Measurements from ENCODE around the gene SRBD1. TPM values are rescaled to one million over a fixed set of nuclear protein-coding genes. Genes with fewer than 3 reads are reported as not detected.

The SRBD1 gene
- total and polyA plus RNA-seq, 9 donors: 4.8 to 34.8 (median 15.9) TPM

GRCh38 chr2:45446016-45446415, 165.1 kb downstream of the SRBD1 start:
- Histone ChIP-seq H3K27ac (no peak overlapping the region), H3K27me3 (no peaks in the 10 kb centered on the region), H3K36me3 (no peaks in the 10 kb centered on the region), H3K4me1 (ENCODE audit: insufficient read depth) (no peaks in the 10 kb centered on the region), H3K4me3 (no peak overlapping the region), H3K9me3 (no peaks in the 10 kb centered on the region)
- intact Hi-C loops (cut with DNase I): no loop called here
- DNase-seq: no peak
- WGBS, 3 donors: 89 to 95% (median 90%) methylated on average over 2 of the region's 2 CpGs
- TF ChIP-seq, protein P1, sequence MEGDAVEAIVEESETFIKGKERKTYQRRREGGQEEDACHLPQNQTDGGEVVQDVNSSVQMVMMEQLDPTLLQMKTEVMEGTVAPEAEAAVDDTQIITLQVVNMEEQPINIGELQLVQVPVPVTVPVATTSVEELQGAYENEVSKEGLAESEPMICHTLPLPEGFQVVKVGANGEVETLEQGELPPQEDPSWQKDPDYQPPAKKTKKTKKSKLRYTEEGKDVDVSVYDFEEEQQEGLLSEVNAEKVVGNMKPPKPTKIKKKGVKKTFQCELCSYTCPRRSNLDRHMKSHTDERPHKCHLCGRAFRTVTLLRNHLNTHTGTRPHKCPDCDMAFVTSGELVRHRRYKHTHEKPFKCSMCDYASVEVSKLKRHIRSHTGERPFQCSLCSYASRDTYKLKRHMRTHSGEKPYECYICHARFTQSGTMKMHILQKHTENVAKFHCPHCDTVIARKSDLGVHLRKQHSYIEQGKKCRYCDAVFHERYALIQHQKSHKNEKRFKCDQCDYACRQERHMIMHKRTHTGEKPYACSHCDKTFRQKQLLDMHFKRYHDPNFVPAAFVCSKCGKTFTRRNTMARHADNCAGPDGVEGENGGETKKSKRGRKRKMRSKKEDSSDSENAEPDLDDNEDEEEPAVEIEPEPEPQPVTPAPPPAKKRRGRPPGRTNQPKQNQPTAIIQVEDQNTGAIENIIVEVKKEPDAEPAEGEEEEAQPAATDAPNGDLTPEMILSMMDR (IDR thresholded peaks at IDR 0.05): no peak
- TF ChIP-seq EP300 (IDR thresholded peaks at IDR 0.05): no peak
- no peak for TF ChIP-seq POLR2A (IDR thresholded peaks at IDR 0.05)

GRCh38 chr2:45445037-45445436, 166.0 kb downstream of the SRBD1 start:
- no peak overlapping the region for H3K4me3 ChIP-seq

GRCh38 chr2:45443012-45443411, 168.1 kb downstream of the SRBD1 start:
- Histone ChIP-seq H3K4me3 (no peak overlapping the region), H3K4me1 (ENCODE audit: insufficient read depth) (no peaks in the 10 kb centered on the region), H3K9me3 (no peaks in the 10 kb centered on the region), H3K27ac (no peak overlapping the region), H3K36me3 (no peaks in the 10 kb centered on the region), H3K27me3 (no peaks in the 10 kb centered on the region)
- intact Hi-C loops (cut with DNase I): no loop called here
- no peak for TF ChIP-seq EP300 (IDR thresholded peaks at IDR 0.05)
- TF ChIP-seq, protein P1 (IDR thresholded peaks at IDR 0.05): no peak
- no peak for TF ChIP-seq POLR2A (IDR thresholded peaks at IDR 0.05)
- DNase-seq: no peak
- 88 to 94% (median 92%) methylated on average over 1 of the region's 1 CpG for WGBS, 3 donors

More at GRCh38 chr2:45445037-45445436, 166.0 kb downstream of the SRBD1 start:
- H3K4me1 ChIP-seq (ENCODE audit: insufficient read depth): no peaks in the 10 kb centered on the region
- intact Hi-C loops (cut with DNase I): no loop called here
- H3K27ac ChIP-seq: no peak overlapping the region
- no peaks in the 10 kb centered on the region for H3K9me3 ChIP-seq
- TF ChIP-seq, protein P1 (IDR thresholded peaks at IDR 0.05): no peak
- TF ChIP-seq POLR2A (IDR thresholded peaks at IDR 0.05) (no peak), EP300 (IDR thresholded peaks at IDR 0.05) (no peak)
- 81 to 95% (median 93%) methylated on average over 1 of the region's 1 CpG for WGBS, 3 donors
- no peak for DNase-seq
- H3K27me3 ChIP-seq: no peaks in the 10 kb centered on the region
- H3K36me3 ChIP-seq: no peaks in the 10 kb centered on the region

GRCh38 chr2:45442026-45442425, 169.0 kb downstream of the SRBD1 start:
- WGBS, 3 donors: 95 to 97% (median 97%) methylated on average over 3 of the region's 3 CpGs
- DNase-seq: no peak
- Histone ChIP-seq H3K27me3 (no peaks in the 10 kb centered on the region), H3K9me3 (no peaks in the 10 kb centered on the region), H3K4me3 (no peak overlapping the region), H3K27ac (no peak overlapping the region), H3K4me1 (ENCODE audit: insufficient read depth) (no peaks in the 10 kb centered on the region), H3K36me3 (no peaks in the 10 kb centered on the region)
- intact Hi-C loops (cut with DNase I): no loop called here
- TF ChIP-seq POLR2A (IDR thresholded peaks at IDR 0.05): no peak
- TF ChIP-seq, protein P1 (IDR thresholded peaks at IDR 0.05): no peak
